Heart left ventricle (tissue), 13 donors: ENCODE results near the gene UNC119B.

Source experiments
- POLR2A ChIP-seq, 2 donors: fragments of 450-650 bp; IDR thresholded peaks; one replicate each; pipeline ENCODE4 v1.6.1; 2017; ENCODE audit warnings: antibody characterized with exemption in 2 of 2, mild to moderate bottlenecking in 2 of 2, moderate library complexity in 2 of 2
- TF ChIP-seq, protein P1 (sequence below), 12 donors: fragments of 200-600 bp; sonication (generic) in 4 of 12; IDR thresholded peaks; one replicate each; pipeline versions ENCODE4 v1.5.0 to v1.8.0; 2018 to 2022; ENCODE audit warnings: antibody characterized with exemption in 12 of 12, mild to moderate bottlenecking in 5 of 12
- donor health status: ischemic (EF 13 %, LVEDD 7.1; RV severe dilation, severe dysfunction).
- donor health status: DM: no; HTN: yes; CAD: no.
- donor health status: DM: no; HTN: no; CAD: no.
- donor health status: ischemic (EF 25% LVEDD 6.9; RV normal size, moderate dysfunction).
- donor health status: ischemic (EF 25% LVEDD 5.7; RV mildly dilated, moderate dysfunction).
- donor health status: ischemic (EF 35%, LVEDD 5.7; RV mildly dilated, moderate dysfunction).
- donor health status: nonischemic (EF 11% LVEDD 7.7; RV severe dilation, severe dysfunction).
- donor health status: DM: yes; HTN: yes; CAD: no.
- donor health status: PGD.
- donor health status: ischemic (EF 29% LVEDD 5.4; RV normal size, mild dysfunction).
- donor health status: nonischemic (EF 23%, LVEDD 6.1; RV moderate dilation, normal function).

DNA sequence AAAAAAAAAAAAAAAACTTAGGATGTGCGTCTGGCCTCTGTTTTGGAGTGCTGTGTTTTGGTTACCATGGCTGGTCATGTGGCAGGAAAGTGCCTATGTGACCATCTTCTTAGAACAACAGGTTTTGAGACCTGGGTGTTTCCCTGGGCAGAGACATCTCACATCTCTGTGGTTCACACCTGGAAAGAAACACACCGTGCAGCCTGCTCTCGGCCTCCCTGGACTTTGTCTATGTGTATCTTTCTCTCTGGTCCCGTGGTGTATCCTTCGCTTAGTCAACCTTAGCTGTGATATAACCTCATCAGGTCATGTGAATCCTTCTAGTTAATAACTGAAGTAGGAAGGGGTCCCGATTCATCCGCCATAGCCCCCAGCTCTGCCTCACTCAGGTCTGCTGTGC is 38.0 kb downstream of the UNC119B start:
- no peak for TF ChIP-seq POLR2A (IDR thresholded peaks at IDR 0.05)
- TF ChIP-seq, protein P1, sequence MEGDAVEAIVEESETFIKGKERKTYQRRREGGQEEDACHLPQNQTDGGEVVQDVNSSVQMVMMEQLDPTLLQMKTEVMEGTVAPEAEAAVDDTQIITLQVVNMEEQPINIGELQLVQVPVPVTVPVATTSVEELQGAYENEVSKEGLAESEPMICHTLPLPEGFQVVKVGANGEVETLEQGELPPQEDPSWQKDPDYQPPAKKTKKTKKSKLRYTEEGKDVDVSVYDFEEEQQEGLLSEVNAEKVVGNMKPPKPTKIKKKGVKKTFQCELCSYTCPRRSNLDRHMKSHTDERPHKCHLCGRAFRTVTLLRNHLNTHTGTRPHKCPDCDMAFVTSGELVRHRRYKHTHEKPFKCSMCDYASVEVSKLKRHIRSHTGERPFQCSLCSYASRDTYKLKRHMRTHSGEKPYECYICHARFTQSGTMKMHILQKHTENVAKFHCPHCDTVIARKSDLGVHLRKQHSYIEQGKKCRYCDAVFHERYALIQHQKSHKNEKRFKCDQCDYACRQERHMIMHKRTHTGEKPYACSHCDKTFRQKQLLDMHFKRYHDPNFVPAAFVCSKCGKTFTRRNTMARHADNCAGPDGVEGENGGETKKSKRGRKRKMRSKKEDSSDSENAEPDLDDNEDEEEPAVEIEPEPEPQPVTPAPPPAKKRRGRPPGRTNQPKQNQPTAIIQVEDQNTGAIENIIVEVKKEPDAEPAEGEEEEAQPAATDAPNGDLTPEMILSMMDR (IDR thresholded peaks at IDR 0.05), result no peak
